Stimulated activated CD8-positive, alpha-beta memory T cell treated with anti-CD3 and anti-CD28 coated beads, Interleukin-15, amount 100 ng/mL, for 4 hours (primary cell): ENCODE data around the gene RPP25L.
A peak's percentile ranks its signal among the peaks of the same experiment; 100 is the strongest.

Experiments used
- DNase-seq, 2 donors: peaks; one replicate each; pipeline ENCODE4 v3.0.0-alpha.2; 2020; ENCODE audit warnings: low read depth in 2 of 2

The RPP25L gene

DNA sequence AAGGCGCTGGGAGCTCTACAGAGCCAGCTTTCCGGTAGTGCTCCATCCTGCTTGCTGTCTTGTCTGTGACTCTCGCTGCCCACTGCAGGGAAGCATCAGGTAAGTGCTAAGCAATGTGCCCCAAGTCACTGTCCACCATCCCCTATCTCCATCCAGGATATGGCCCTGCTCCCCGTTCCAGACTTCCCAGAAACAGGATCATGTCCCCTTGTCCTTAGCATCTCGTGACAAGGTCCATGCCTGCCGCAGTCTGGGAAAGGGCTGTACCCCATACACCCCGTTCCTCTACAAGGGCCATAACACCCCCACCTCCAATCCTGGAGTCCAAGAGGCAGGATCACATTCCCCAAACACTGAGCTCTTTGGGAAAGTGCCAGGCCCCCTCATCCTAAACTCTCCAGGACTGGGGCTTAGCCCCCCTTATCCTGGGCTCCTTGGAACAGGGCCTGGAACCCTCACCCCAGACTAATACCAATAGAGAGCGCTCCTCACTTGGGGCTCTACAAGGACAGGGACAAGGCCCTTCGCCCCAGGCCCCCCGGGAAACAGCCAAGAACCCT, 566 bp downstream of the RPP25L start:
- no peak for DNase-seq

DNA sequence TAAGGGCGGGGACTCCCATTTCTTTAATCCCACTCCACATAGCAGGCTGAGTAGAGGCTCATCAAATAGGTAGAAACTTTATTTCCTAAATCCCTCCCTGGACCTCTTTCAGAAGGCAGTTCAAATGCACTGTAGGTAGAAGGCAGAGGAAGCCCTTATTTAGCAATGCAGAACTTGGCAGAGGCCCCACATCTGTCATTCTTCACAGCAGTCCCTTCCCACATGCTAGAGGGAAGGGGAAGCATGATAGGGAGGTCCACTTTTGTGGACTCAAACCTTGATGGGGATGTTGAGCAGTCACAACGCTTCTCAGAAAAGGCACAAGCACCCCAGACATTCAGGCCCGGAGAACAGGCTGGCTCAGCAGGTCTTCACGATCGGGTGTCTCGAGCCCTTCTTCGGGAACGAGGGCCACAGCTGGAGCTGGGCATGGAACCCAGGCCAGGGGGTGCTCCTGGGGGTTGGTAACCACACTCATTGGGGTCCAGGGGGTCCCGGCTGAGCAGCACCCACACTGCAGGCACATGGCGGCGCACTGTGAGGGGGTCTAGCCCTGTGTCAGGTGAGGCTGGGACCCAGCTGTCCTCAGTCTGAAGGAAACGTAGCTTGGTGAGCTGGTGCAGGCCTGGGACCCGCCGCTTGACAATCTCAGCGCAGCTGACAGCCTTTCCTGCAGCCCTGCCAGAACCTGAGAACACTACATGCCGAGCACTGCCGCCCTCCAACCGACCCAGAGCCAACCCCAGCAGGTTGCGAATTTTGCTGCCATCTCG, 1.3 kb downstream of the RPP25L start:
- no peak for DNase-seq

DNA sequence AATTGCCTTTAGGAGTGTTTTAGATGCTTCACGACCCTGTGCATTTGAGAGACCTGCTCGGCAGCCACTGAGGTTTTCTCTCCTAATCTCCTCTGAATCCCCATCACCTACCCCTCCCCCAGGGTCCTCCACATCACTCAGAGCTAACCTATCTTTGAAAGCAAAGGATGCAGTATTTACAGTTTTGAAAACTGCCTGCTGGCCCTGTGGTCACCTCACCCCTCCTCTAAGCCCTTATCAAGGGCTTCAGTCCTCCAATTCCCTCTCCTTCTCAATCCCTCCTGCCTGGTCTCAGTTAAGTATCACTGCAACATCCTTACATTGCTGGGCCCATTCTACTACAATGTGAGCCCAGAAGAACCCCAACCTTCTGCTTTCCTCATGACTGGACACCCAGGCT, 4.6 kb downstream of the RPP25L start:
- no peak for DNase-seq

DNA sequence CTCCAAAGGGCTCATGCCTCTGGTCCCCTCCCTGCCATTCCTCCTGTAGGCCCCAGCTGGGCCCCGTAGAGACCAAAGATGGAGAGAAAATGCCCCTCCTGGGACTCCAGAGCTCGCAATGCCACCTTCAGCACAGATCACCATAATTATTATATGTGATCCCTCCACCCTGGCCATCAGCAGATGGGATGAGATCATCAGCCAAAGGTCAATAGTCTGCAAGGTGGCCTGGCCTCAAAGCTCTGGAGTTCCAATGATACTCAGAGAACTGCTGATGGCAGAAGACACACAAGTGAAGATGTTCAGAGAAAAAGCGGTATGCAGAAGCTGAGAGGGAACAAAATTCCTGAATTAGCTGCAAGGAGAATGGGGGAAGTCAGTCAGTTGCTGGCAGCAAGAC, 5.0 kb downstream of the RPP25L start:
- no peak for DNase-seq

DNA sequence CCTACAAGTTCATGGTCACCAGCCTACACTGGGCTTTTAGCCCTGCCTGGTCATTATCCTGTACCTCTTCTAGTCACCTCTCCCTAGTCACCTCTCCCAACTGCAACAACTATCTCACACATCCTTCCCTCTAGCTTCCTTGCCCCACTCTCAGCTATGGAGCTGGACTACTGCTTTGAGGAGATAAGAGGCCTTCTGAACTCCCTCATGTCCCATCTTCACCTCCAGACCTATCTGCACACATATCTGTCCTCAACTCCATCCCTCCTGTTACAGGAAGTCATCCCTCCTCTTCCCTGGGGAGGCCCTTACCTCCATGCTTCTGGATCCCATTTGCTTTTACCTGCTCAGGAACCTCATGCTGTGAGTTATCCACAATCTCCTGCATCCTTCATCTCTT, 5.7 kb downstream of the RPP25L start:
- no peak for DNase-seq

DNA sequence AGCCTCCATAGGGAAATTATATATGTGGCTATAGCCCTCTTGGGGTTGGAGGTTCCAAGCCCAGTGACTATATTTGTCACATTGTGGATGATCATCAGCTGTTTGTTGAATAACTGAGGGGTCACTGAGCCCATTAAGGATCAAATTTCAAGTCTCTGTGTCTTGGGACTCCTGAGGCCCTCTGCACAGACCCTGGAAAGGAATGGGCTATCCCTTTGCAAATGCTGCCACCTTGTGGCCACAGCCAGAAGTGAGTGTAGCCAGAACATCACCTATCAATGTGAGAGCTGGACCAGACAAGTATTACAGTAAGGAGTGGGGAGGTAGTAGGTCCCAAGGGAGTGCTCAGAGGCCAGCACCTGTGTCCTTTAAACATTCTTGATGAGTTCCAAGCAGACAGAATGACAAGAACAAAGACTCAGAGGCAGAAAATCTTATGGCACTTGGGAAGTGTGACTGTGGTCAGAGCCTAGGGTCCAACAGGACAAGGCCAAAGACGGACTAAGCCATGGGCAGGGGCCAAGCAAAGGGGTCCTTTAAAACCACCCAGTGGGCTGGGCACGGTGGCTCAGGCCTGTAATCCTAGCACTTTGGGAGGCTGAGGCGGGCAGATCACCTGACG, 8.2 kb downstream of the RPP25L start:
- DNase-seq, result peak; percentile 53 to 61

DNA sequence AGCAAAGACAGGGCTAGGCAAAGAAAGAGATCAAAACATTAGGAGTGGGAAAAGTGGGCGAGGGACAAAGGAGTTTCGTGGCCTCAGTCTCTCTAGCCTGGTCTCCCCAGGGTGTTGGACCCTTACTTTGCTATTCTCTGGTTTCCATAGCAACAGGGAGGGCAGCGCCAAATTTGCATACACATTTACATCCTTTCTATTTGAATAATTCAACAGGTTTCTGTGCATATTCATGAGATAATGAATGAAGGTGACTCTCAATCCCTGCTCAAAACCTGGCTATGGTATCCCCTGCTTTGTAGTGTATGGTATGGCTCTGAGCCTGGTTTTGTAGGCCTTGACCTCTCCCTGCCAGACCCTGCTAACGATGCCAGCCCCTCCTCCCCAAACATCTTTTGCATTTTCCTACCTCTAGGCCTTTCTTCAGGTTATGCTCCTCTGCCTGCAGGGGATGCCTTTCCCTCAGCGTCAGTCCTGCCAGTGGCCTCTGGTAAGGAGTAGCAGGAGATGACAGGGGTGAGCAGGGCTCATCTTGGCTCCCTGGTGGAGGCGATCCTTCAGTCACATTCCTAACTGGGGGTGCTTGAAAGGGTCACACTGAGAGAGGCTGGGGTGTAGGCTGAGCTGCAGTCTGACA, 9.8 kb downstream of the RPP25L start:
- no peak for DNase-seq

DNA sequence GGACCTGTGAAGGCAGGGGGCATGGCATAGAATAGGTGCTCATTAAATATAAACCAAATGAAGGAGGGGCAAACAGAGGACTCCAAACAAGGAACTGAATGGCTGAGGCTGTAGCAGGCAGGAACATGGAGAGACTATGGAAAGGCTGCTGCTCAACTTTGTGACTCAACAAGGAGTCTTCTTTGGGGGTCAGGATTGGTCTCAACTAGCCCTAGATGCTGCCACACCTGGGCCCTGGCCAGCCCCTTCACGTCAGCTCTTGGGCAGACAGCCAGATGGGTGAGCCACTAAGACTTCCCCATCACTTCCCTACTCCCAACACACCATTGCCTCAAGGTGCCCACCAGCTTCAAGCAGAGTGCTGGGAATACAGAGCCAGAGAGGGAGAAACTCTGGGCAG, 11.0 kb downstream of the RPP25L start:
- DNase-seq, result no peak

DNA sequence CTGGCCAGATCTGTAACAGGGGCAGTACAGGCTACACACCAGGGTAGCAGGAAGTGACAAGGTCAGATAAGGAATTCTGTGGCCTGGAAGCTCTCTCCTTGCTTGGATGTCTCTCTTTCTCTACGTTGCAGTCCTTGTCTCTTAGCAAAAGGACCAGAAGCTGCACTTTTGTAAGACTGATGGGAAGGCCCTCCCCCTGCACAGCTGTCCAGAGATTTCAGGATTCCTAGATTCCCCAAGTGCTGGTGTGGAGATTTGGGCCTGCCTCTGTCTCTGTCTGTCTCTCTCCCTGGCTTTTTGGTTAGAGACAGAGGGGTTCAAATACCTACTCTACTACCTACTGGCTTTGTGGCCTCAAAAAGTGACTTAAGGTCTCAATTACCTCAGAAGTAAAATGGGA, 12.4 kb downstream of the RPP25L start:
- no peak for DNase-seq

DNA sequence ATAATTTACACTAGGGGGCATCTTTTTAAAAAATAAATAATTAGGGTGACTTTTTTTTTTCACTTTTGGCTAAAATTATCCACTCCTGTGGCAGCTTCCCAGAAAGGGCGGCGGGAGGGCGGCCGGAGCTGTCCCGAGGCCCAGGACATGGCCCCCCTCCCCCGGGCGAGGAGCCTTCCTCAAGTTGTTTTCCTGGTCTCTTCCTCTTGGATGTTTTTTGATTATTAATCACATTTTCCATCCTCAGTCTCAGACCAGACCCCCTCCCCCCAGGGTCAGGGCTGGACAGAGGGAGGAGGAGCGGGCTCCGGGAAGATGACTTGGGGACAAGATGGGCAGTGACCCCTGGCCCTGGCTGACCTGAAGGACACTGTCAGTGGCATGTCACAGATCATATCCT, 17.7 kb downstream of the RPP25L start:
- DNase-seq, result no peak

DNA sequence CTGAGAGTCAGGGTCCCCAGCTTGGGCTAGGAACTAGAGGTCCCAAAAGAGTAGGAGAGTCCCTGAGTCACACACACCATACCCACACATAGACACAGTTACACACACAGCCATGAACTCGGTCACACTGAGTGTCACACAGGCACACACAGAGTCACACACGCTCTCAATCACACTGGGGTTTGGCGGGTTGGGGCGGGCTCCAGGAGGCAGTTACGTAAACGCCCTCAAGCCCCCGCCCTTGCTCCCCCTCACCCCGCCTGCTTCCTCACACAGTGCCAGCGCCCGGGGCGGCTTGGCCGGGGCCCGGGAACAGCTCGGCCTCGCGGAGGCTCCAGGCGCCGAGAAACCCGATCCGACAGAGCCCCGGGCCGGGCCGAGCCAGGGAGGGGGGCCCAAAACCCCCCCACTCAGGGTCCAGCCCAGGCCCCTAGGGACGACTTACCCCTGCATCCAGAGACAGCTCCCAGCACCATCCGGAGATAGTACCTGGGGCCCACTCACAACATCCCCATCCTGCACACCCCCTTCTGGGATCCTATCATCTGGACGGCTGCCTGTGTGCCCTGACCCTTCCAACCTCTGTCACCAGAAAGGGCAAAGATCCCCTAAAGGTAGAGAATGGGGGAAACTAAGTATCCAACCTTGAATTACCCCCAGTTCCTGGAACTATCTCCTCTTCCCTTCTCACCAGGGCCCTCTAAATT, 18.8 kb downstream of the RPP25L start:
- no peak for DNase-seq

DNA sequence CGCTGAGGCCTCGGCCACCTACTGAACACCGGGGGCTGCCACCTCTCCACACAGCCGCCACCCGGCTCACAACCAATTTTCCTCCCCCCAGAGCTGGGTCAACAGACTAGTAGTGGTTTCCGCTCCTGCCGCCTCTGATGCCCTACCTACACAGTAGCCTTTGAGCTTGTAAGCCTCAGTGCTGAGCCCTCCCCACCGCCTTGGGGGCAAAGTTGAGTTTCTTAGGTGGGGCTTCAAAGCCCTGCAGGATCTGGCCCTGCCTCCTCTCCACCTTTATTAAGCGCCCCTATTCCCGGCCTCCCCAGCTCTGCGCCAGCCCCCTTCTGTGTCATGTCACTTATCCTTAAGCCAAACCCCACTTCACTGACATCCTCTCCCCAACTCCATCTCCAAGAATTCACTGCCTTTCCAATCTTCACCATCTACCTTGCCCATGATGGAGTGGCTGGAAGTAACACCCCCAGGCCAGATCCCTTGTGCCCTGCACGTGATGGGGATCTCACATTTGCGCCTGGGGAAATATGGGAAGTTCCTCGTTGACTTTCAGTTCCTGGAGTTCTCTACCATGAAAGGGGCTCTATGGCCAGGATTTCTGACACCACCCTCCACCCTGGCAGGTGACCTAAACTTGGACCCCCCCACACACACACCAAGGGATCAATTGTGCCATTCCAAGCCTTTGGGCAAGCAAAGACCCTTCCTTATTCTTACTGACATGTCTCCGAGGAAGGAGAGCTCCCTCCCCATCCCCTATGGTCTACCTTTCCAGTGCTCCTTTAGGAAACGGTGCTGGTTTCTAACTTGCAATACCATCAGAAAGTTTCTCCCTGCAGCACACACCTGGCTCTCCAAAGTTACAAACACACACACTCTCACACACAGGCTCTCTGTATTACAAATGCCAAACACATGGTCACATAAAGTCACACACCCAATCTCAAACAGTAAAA, 19.7 kb downstream of the RPP25L start:
- no peak for DNase-seq

DNA sequence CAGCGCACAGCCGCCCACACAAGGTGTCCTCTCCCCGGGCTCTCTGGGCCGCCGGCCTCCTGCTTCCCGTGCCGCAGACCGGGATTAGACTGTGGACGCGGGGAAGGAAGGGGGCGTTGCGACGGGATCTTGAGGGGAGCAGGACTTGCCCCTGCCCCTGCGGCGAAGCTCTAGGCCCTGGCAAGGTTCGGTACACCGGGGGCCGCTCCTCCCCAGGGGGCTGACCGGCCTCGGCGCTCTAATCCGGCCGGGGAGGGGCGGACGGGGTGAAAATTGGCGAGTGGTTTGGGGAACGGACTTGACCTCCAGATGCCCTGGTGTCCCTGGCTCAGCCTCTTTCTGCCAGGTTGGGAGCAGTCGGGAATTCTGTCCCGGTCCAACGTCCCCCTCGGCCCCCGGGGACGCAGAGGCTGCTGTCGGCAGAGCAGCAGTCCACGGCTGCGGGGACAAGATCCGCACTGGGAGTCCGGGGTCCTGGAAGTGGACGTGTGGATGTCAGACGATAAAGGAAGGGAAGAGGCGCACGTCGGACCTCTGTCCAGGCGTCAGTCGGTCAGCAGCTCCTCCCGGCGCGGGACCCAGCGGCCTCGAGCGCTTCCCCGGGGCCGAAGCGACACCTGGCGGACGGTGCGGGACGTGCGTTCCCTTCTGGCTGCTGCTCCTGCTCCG, 20.5 kb downstream of the RPP25L start:
- DNase-seq, result peak; percentile 43 to 50

DNA sequence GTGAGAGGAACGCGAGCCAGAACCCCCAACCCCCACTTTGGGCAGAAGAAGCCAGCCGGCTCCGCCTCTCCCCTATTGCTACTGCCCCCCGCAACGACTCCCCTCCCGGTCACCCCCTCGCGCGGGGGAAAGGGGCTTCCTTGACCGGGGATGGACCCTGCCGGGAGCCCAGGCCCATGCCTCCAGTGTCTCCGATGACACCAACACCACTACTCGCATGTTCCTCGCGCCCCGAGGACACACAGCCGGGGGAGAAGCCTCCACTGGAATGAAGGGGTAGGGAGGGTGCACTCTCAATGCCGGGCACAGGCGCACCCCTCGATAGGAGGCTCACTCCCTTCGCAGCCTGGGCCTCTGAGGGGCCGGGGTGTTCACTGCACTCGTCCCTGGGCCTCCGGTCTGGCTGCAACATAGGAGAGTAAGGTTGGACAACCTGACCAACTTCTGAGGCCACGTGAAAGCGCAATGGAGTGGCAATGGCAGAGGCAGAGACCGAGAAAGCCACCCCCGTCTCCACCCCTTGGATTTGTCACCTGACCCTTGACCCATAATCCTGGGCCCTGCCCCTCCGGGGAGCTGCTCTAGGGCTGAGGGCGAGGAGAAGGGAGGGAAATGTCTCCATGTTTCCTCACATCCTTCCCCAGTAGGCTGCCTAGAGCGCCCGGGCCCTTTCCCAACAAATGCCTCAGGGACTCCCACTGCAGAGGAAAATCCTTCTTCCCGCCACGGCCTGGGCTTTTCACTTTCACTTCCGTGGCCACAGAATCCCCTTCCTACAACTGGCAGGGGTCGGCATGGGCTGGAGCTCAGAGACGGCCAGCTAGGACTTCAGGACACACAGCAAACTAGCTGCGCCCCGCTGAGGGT, 21.3 kb downstream of the RPP25L start:
- no peak for DNase-seq

DNA sequence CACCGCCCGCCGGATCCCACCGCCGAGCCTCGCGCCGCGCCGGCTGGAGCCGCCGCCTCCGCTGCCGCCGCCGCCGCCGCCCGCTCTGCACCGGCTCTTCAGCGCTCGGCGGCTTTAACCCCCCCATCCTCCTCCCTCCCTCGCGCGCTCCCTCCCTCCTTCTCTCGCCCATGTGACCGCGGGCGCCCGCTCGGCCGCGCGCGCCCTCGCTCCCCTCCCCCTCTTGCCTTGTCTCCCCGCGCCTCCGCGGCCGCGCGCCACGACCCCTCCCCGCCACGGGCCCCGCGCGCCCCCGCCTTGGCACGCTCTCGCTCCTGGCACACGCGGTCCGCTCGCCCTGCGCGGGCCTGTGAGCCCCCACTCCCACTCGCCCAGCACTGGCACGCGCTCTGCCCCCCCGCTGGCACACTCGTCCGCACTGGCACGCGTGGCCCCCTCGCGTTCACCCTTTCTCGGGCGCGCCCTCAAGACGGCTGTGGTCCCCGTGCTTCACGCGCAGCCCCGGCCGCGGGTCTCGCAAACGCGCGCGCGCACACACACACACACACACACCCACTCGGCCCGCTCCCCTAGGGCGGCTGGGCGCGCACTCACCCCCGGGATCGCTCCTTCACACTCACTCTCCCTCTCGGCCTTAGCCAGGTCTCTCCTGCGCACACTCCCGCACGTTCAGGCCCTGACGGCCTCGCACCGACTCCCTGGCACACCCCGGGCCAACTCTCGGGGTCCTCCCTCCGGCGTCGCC, 22.1 kb downstream of the RPP25L start, which contains the start of gene CNTFR:
Gene CNTFR (minus strand): TSS at position 89 of the 745 bp plus-strand sequence. CDS start 20,743 bp downstream, outside the sequence.
- no peak for DNase-seq

DNA sequence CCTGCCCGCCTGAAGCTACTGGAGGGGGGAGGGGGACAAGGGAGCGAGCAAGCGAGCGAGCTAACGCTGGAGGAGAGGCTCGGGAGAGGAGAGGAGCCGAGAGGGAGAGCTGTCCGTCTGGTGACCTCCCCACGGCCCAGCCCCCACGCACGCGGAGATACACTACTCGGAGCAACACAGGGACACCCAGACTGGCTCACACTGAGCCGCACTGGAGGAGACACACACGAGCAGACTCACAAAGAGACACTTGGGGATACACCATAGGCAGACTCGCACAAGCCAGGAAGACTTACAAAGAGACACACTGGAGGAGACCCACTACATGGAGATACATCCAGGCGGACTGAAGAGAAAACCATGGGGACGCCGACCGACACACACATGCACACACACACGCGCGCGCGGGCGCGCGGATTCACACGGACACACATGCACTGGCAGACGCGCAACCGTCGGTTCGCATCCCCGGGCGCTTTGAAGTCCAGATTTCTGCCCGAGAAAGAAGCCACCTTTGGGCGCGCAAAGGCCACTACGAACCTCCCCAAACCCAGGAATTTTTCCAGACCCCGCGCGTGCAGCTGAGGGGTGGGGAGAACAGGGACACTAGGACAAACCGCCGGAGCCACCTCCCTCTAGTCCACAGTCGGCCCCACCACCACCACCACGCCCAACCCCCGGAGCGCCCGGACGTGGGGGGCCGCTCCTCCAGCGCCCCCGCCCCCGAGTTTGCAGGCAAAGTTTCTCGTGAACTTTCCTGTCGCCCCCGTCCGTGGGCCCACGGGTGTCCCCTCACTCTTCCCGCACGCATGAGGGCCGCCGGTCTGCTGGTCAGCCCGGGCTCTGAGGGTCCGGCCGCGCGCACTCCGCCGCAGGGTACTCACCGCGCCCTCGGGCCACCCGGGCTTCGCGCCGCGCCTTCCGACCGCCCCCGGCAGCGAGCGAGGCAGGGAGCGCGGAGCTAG, 22.9 kb downstream of the RPP25L start:
- no peak for DNase-seq

DNA sequence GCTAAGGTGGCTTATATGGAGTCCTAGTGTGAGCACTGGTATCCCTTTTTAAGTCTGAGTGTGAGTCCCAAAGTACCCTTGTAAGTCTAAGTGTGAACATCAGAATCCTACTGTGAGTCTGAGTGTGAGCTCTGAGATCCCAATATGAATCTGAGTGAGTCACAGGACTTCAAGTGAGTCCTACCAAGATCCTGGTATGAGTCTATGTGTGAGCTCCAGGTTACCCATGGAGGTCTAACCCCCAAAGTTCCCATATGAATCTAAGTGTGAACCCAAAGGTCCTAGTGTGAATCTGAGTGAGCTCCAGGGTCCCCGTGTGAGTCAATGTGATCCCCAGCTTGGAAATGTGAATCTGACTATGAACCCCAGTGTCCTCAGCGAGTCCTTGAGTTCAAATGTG, 24.6 kb downstream of the RPP25L start:
- DNase-seq, result no peak
